ENCODE results near the gene NCAPH2.
"Not testable (repeated sequence)": the region's sequence is repeated elsewhere in the genome, so short reads cannot be mapped to it uniquely, and the experiment has no call there.

The NCAPH2 gene

DNA sequence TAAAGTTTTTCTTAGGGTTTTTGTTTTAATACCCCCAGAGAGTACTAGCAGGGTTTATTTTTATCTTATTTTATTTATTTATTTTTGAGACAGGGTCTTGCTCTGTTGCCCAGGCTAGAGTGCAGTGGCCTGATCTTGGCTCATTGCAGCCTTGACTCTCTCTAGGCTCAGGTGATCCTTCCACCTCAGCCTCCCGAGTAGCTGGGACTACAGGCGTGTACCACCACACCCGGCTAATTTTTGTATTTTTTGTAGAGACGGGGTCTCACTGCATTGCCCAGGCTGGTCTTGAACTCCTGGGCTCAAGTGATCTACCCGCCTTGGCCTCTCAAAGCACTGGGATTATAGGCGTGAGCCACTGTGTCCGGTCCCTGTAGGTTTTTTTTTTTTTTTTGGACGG, 12.2 kb downstream of the NCAPH2 start:
- not testable (repeated sequence) for DNase-seq

DNA sequence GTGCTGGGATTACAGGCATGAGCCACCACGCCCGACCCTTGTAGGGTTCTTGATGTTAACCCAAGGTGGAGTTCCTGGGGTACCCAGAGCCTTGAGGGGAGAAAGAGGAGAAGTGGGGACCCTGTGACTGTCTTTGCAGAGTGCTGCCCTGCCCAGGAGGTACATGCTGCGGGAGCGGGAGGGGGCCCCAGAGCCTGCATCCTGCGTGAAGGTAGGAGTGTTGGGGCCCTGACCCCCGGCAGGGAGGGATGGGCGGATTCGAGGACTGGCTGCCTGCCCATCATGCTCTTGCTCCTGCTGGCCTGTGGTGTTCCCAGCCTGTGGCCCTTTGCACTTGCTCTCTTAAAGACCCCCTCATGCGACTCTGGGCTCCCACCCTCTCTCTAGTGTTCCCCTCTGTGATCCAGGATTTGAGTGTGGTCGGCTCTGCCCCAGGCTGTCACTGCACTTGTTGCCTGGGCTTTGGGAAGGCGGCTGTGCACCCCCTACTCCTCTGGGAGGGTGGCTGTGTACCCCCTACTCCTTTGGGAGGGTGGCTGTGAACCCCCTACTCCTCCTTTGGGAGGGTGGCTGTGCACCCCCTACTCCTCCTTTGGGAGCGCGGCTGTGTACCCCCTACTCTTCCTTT, 12.9 kb downstream of the NCAPH2 start:
- no peak for DNase-seq

DNA sequence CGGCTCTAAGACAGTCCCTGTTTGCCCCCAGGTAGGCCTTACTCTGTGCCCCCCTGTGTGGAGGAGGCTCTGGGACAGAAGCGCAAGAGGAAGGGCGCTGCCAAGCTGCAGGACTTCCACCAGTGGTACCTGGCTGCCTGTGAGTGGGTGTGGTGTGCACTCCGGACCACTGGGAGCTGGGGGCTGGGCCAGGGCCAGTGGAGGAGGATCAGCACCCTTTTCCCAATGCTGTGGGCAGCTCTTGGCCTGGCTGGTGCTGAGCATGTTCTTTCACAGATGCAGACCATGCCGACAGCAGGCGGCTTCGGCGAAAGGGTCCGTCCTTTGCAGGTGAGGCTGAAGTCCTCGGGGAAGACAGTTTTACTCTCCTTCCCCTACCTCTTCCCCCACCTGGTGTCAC, 13.7 kb downstream of the NCAPH2 start:
- DNase-seq = no peak

GRCh38 chr22:50522208-50522805, 14.3 kb downstream of the NCAPH2 start:
- DNase-seq = no peak

- no peak for DNase-seq
These were observed 14.9 kb downstream of the NCAPH2 start for GRCh38 chr22:50522806-50523438.

DNA sequence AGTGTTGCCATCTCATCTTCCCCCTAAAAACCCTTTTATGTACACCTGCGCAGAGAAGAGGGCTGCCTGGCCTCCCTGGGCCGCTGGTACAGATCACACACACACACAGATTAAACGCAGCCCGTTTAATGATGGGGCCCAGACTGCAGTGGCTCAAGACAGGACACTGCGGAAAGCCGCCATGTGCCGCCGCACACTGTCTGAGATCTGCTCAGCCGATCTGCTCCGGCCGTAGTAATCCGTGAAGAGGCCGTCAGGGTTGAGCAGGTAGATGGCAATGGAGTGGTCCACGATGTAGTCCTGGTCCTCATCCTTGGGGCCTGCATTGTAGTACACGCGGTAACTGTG, 15.4 kb downstream of the NCAPH2 start:
- no peak for DNase-seq

GRCh38 chr22:50523806-50524675, 16.0 kb downstream of the NCAPH2 start:
- no peak for DNase-seq

- DNase-seq = no peak
These were observed 16.7 kb downstream of the NCAPH2 start for GRCh38 chr22:50524676-50525103.

GRCh38 chr22:50525104-50525857, 17.3 kb downstream of the NCAPH2 start, which contains the start of gene SCO2:
SCO2 (minus strand) TSS chr22:50525598; CDS start chr22:50524411, 1,187 bp downstream.
- DNase-seq = peak; percentile 95

- DNase-seq = no peak
These were observed 17.8 kb downstream of the NCAPH2 start for GRCh38 chr22:50525858-50526107.

- DNase-seq = peak; percentile 30
These were observed 18.2 kb downstream of the NCAPH2 start for GRCh38 chr22:50526108-50526833.

DNA sequence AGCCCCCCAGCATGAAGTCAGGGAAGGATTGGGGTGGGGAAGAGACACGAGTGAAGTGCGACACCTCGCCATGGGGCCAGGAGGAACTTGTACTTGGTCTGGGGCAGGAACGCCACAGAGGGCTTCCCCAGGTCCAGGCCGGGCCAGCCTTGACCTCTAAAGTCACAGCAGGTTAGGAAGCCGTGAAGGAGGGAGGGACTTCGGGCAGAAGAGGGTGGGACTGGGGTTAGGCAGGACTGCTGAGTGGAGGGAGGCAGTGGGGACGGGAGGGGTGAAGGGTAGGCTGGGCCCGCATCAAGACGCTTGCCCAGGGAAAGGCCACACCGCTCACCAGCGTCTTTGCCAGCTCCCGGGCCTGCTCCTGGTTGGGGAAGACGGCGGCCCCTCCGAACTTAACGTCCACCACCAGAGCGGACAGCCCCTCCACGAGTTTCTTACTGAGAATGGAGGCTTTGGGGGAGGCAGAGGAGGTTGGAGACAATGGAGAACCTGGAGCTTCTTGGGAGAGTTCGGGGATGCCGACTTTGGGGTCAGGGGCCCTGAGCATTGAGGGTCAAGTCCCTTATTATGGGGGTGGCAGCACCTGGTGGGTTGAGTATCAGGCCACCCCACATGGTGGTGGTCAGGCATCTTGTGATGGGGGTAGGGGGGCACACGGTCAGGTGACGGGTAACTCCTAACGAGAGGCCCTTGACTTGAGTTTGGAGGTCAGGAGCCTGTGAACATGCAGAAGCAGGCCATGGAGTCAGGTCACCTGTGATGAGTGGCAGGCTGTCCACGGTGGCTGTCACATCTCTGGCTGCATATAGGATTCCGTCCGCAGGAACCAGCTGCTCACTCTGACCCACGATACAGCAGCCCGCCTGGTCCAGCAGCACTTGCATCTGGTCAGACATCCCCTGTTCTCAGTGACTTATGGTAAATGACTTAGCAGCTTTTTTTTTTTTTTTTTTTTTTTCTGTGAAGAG, 19.1 kb downstream of the NCAPH2 start:
- DNase-seq = no peak

- no peak for DNase-seq
These were observed 20.1 kb downstream of the NCAPH2 start for GRCh38 chr22:50527921-50528681.

DNA sequence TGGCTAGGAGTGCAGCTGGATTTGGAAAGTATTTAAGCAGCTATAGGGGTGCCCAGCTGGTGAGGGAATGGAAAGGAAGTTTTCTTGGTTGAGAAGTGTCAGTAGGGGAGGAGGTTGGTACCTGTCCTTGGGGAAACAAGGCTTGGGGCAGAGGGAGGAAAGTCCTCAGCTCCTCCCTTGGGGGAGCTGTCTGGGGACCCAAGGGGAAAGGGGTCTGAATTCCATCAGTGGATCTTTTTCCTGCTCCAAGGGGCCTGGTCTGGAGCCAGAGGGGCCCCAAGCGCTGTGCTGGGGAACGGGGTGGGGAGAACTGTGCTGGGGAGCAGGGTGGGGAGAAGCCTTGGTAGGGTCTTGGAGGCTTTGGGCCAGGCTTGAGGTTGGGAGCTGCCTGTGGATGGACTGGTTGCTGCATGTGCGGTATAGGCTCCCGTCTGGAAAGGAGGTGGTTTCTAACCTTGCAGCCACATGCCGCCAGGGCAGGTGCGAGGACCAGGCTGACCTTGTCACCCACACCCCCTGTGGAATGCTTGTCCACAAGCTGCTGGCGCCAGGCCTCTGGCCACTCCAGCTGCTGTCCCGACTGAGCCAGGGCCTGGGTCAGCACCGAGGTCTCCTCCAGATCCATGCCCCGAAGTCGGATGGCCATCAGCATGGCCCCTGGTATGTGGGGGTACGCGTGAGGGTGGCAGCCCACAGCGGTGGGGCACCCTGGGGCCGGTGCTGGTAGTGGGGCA, 20.8 kb downstream of the NCAPH2 start:
- DNase-seq = no peak

GRCh38 chr22:50529416-50529896, 21.4 kb downstream of the NCAPH2 start:
- no peak for DNase-seq

- DNase-seq = no peak
These were observed 22.0 kb downstream of the NCAPH2 start, which contains the start of gene TYMP for GRCh38 chr22:50529897-50530579. TYMP (minus strand) TSS chr22:50530012; CDS start chr22:50529709, 303 bp downstream.

DNA sequence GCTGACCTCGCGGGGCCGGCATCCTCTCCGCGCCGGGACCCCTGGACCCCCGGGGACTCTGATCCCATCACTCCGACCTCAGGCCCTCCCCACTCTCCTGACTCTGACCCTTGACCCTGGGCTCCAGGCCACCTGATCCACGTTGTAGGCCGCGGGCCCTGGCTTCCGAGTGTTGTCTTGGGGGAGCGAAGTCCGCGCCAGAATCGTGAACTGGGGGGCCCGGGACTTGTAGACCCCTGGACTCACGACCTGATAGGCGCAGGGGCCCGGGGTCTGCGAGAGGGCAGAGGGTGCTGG, 22.5 kb downstream of the NCAPH2 start:
- no peak for DNase-seq

DNA sequence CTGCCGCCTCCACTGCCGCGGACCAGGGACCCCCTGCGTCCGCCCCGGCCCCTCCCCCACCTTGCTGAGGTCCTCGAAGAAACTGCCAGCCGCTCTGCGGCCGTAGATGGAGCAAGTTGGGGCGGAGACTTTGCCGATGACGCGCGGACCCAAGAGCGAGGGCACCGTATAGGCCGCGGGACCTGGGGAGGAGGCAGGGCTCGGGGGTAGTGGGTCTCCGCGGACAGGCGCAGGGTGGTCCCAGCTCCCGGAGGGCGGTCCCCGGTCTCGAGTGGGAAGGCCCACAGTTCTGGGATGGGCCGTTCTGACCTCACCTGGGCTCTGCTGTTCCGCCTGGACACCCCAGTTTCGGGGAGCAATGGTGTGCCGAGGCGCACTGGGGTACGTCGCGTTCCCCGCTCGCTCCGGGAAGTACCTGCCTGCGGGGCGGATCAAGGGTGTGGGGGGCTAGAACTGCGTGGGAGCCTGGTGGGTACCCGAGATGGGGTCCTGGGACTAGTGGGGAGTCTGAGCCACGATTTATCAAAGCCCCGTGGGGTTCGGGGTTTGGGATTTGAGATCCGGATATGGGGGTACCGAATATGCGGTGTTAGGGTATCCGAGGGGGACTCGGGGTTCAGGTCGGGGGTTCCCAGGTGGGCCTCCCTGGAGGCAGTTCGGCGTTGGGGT, 23.0 kb downstream of the NCAPH2 start:
- peak; percentile 59 for DNase-seq

Data from NCI-H748 treated with DMSO at 0.1 percent for 48 hours (cell line).